IPS DF 6.9 (cell line): Measurements from ENCODE around the gene MAPK6.
A peak's percentile ranks its signal among the peaks of the same experiment; 100 is the strongest.

Source experiments
- DNase-seq: peaks from one replicate; pipeline ENCODE4 v3.0.0-alpha.2; 2013; ENCODE audit warnings: low read depth, low spot score
- H3K27ac ChIP-seq: one replicate; pipeline ENCODE4 v1.5.1; 2013; ENCODE audit warnings: low read length, control low read depth
- H3K27me3 ChIP-seq: 2 replicates; pipeline ENCODE4 v1.6.1; 2013; ENCODE audit warnings: mild to moderate bottlenecking, low read length; ENCODE audit not compliant: control insufficient read depth, insufficient read depth
- H3K36me3 ChIP-seq: 2 replicates; pipeline ENCODE4 v1.6.1; 2013; ENCODE audit warnings: low read length; ENCODE audit not compliant: control insufficient read depth, insufficient read depth
- H3K4me1 ChIP-seq: 2 replicates; pipeline ENCODE4 v1.6.1; 2013; ENCODE audit warnings: low read length; ENCODE audit not compliant: control insufficient read depth, insufficient read depth
- H3K4me3 ChIP-seq: 2 replicates; pipeline ENCODE4 v1.5.1; 2013; ENCODE audit warnings: mild to moderate bottlenecking, low read length
- H3K9me3 ChIP-seq: 2 replicates; pipeline ENCODE4 v1.6.1; 2013; ENCODE audit warnings: low read length, inconsistent platforms; ENCODE audit not compliant: control insufficient read depth, insufficient read depth
- WGBS: extraction: QIAGEN DNeasy Blood & Tissue Kit; methylation state at CpG from one replicate; pipeline ENCODE4 v1.1.7; 2013; ENCODE audit warnings: mixed read lengths, missing lambda C conversion rate; ENCODE audit not compliant: insufficient read length, insufficient coverage; 5-methylcytosine and 5-hydroxymethylcytosine counted together

The MAPK6 gene

DNA sequence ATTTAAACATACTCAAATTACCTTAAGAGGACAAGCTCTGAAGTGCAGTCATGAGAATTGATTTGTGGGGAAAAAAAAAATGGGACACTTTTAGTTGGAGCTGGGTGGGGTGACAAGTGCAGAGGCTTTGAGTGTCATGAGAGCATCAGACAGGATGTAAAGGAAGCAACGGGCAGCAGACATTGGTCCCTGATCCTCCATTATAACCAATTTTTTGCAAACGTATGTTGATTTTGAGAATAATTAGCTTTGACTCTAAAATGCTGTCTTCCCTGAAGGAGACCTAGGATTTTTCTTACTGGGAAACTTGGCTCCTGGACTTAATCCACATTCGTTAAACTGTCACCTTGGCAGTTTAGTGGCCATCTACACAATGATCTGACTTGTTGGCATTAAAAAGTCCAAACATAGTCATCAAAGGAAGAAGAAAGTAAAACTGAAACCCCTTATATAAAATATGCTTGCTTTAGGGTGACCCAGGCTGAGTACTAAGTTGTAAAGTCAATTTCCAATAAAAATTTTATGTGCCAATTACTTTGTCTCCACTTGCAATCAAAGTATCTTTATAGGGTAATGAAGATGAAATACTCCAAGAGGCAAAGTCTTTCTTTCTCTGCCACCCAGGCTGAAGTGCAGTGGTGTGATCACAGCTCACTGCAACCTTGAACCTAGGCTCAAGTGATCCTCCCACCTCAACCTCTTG, 48.0 kb downstream of the MAPK6 start:
- WGBS: no CpG with 5 or more reads among the region's 3 CpGs
- Histone ChIP-seq H3K9me3 (no peaks in the 10 kb centered on the region), H3K27me3 (no peaks in the 10 kb centered on the region), H3K4me3 (no peak overlapping the region), H3K4me1 (no peaks in the 10 kb centered on the region), H3K36me3 (peaks cover 4% of the 10 kb centered on the region; the same call in 1 of the 2 replicates), H3K27ac (no peak overlapping the region)
- DNase-seq: no peak

DNA sequence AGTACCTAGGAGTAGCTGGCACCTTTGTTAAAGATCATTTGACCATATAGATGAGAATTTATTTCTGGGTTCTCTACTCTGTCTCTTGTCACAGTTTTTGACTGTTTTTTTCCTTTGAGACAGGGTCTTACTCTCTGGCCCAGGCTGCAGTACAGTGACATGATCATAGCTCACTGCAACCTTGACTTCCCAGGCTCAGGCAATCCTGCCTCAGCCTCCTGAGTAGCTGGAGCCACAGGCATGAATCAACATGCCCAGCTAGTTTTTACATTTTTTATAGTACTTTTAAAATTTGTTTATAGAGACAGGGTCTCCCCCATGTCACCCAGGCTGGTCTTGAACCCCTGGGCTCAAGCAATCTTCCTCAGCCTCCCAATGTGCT, 48.5 kb downstream of the MAPK6 start:
- no peak overlapping the region for H3K4me3 ChIP-seq
- no peaks in the 10 kb centered on the region for H3K27me3 ChIP-seq
- H3K36me3 ChIP-seq: peaks cover 4% of the 10 kb centered on the region; the same call in 1 of the 2 replicates
- H3K9me3 ChIP-seq: no peaks in the 10 kb centered on the region
- DNase-seq: no peak
- H3K4me1 ChIP-seq: no peaks in the 10 kb centered on the region
- H3K27ac ChIP-seq: no peak overlapping the region

DNA sequence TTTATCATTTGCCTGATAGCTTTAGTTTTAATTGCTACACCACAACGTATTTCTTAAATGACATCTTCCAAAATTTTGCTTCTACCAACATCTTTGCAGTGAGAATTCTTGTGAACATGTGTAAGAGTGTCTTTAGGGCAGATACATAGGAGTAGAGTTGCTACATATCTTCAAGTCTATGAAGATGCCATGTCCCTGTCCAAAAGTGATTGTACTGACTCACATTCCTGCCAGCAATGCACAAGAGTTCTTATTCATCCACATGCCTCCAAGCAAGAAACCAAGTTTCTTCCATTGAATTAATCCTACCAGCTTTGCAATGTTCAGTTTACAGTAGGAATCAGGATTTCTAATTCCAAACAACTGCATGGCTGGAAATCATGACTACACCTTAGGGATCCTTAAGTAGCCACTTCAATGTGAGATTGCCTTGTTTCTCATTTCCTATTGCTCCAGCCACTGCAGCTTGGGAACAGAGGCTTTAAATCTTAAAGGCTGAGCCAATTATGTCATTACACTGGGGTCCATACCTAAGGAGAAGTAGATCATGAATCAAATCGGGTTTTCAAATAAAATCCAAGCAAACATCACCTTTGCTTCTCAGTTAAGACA, 49.1 kb downstream of the MAPK6 start:
- Histone ChIP-seq H3K4me1 (no peaks in the 10 kb centered on the region), H3K27ac (no peak overlapping the region), H3K4me3 (no peak overlapping the region), H3K36me3 (peaks cover 4% of the 10 kb centered on the region; the same call in 1 of the 2 replicates), H3K9me3 (no peaks in the 10 kb centered on the region), H3K27me3 (no peaks in the 10 kb centered on the region)
- no CpG with 5 or more reads among the region's 2 CpGs for WGBS
- DNase-seq: no peak

DNA sequence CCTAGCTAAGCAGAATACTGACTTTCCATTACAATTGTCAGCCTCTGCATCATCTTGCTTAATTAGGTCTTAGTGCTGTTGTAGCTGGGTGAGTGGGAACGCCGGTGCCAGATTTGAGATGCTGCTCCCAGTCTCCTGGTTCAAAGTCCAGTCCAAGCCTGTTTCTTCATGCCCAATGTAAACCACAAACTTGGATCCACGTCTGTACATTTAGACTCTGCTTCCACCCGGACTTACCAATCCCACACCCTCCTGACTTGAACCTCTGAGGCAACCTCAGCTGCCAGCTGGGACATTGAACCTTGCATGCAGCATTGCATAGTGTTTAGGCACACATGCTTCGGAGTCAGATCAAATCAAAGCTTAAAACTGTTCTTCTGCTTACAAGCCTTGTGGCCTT, 50.5 kb downstream of the MAPK6 start:
- no CpG with 5 or more reads among the region's 5 CpGs for WGBS

DNA sequence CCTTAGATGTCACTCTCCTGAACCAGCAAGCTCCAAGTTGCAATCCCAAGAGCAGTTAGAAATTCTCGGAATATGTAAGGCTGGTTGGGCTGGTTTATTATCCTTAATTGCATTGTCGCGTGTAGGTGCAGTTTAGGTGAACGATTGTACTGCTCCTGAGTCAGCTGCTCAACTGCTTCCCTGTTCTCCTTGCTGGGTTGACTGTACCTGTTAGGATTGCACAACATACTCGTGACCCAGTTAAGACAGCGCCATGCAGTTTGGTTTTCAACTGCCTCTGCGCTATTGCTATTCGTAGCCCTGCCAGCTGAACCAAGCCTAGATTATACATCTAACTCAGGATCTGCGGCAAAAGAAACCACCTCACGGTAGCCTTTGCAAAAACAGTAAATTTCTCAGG, 52.6 kb downstream of the MAPK6 start:
- no peak for DNase-seq
- Histone ChIP-seq H3K36me3 (no peaks in the 10 kb centered on the region), H3K27ac (no peak overlapping the region), H3K9me3 (no peaks in the 10 kb centered on the region), H3K4me1 (no peaks in the 10 kb centered on the region), H3K4me3 (no peak overlapping the region), H3K27me3 (no peaks in the 10 kb centered on the region; the same call in 1 of the 2 replicates)
- WGBS: no CpG with 5 or more reads among the region's 10 CpGs

More for the DNA sequence above, 50.5 kb downstream of the MAPK6 start:
- no peak for DNase-seq
- H3K36me3 ChIP-seq: no peaks in the 10 kb centered on the region
- no peaks in the 10 kb centered on the region for H3K27me3 ChIP-seq
- no peak overlapping the region for H3K27ac ChIP-seq
- no peaks in the 10 kb centered on the region for H3K9me3 ChIP-seq
- H3K4me3 ChIP-seq: no peak overlapping the region
- no peaks in the 10 kb centered on the region for H3K4me1 ChIP-seq

DNA sequence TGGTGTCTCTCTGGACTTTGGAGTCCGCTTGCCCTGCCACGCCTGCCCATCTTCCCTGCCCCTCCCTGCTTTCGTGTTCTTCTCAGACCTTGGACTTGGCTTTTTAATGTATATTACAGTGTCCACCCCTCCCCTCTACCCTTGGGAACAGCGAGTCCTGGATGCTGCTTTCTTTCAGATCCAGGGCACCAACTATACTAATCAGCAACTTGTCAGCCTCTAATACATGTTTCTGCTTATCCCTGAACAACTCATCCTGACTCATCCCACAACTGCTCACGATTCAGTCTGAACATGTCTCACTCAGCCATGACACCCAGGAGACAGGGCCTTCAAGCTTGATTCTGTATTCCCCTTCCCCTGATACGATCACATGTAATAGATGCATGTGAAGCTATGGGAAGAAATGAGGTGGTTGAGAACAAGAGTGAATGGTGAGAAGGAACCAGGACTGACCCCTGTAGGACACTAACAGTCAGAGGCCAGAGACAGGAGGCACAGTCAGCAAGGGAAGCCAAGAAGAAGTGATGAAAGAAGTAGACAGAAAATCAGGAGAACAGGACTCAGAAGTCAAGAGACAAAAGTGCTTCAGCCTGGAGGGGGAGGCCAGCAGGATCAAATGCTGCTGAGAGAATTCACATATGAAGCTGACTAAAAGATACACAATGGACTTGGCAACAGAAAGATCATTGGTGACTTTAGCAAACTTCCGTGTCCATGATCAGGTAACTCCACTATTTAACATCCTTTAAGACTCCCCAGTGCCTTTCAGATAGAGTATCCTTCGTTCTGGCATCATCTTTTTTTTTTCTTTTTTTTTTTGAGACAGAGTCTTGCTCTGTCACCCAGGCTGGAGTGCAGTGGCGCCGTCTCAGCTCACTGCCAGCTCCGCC, 58.1 kb downstream of the MAPK6 start:
- Histone ChIP-seq H3K27ac (no peak overlapping the region), H3K4me3 (no peak overlapping the region), H3K4me1 (peaks cover under 1% of the 10 kb centered on the region; the same call in 1 of the 2 replicates), H3K27me3 (no peaks in the 10 kb centered on the region; the same call in 1 of the 2 replicates), H3K9me3 (no peaks in the 10 kb centered on the region), H3K36me3 (no peaks in the 10 kb centered on the region)
- no peak for DNase-seq
- WGBS: no CpG with 5 or more reads among the region's 11 CpGs

DNA sequence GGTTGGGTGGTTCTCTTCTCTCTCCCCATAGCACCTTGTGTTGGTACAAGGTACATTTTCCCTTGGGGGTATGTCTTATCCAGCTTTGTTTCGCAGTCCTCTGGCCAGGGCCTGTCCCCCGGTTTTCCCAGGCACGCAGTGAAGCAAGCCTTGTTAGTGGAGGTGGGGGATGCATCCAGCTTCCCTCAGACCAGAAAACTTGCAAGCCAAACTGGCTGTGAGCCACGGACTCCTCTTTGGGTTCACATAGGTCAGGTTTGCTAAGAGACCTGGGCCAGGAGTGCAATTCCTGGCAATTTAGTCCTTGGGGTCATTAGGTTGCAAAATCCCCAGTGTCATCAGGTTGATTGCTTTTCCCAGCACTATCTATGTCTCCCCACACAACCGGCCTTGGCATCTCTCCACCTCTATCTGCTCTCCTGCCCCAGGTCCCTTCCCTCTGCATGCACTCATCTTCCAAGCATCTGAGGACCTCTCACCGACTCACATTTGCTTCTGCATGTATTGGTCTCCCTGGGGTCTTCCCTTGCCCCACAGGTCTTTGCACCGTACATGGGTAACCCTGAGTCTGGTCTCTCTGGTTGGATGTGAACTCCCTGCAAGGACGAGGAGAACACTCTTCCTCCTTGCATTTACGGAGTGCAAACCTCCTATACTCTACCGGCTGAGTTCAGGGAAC, 59.3 kb downstream of the MAPK6 start:
- no CpG with 5 or more reads among the region's 10 CpGs for whole genome bisulfite sequencing
- Histone ChIP-seq H3K36me3 (no peaks in the 10 kb centered on the region), H3K27me3 (no peaks in the 10 kb centered on the region; the same call in 1 of the 2 replicates), H3K4me1 (peaks cover 1% of the 10 kb centered on the region; the same call in 1 of the 2 replicates), H3K27ac (no peak overlapping the region), H3K4me3 (no peak overlapping the region), H3K9me3 (no peaks in the 10 kb centered on the region)
- no peak for DNase-seq

DNA sequence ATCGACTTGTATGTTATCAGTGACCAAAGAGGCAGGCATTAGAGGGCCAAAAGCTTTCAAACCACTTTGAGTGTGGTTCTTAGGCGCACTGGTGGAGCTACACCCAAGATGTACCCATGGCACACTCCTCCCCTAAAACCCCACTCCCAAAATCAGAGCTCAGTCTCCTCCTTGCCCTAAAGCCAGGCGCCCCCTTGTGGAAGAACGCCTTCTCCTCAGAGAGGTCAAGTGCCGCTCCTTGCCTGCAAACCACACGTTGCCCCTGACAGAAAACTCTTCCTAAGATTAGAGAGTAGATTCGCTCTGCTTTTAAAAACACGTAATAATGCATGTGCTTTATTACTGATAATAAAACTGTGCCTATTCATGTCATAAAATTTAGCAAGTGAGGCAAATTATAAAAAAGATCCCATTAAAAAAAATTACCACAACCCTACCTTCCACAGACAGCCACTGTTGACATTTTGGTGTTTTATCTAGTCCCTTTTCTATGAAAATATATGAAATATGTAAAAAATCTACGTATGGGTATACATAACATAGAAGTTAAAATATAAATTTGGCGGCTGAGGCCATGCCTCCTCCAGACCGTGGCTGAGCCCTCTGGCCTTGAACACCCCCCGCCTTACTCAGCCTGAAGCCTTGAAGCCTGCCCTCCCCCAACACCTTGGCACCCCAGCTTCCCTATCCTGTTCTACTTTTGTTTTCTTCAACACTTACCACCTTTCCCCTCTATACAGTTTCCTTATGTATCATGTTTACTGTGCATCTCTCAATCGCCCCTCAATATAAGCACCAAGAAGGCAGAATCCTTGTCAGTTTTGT, 60.1 kb downstream of the MAPK6 start:
- Histone ChIP-seq H3K27me3 (no peaks in the 10 kb centered on the region; the same call in 1 of the 2 replicates), H3K4me3 (no peak overlapping the region), H3K27ac (no peak overlapping the region), H3K4me1 (peaks cover 1% of the 10 kb centered on the region; the same call in 1 of the 2 replicates), H3K9me3 (no peaks in the 10 kb centered on the region), H3K36me3 (no peaks in the 10 kb centered on the region)
- peak; percentile 73 for DNase-seq
- WGBS: no CpG with 5 or more reads among the region's 13 CpGs

DNA sequence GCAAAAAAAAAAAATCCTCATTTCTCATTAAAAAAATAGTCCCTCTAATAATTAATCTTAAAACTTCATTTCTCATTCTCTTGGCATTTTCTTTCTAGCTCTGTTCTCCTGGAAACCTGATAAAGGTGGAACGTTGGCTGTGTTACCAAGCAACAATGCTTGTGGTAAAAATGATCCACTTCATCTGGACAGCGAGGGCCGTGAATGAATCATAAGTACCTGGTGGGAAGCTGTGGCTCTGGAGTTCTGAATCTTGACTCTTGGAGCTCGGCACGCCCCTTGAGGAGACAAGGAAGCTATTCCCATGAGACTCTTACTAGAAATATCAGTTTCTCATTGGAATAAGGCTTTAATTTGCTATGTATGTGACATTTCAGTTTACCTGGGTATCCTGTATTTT, 61.0 kb downstream of the MAPK6 start:
- no CpG with 5 or more reads among the region's 5 CpGs for WGBS
- DNase-seq: no peak
- H3K4me3 ChIP-seq: no peak overlapping the region

More for the DNA sequence above, 61.0 kb downstream of the MAPK6 start:
- Histone ChIP-seq H3K9me3 (no peaks in the 10 kb centered on the region), H3K27me3 (no peaks in the 10 kb centered on the region; the same call in 1 of the 2 replicates), H3K36me3 (no peaks in the 10 kb centered on the region), H3K4me1 (peaks cover 1% of the 10 kb centered on the region; the same call in 1 of the 2 replicates), H3K27ac (no peak overlapping the region)
